Astrocyte (in vitro differentiated cells and primary cell): ENCODE results near the gene UGT1A6. TPM values are rescaled to one million over a fixed set of nuclear protein-coding genes. Genes with fewer than 3 reads are reported as not detected.

Experiments used
- DNase-seq: peaks from one replicate; pipeline ENCODE4 v3.0.0-alpha.2; 2010; ENCODE audit warnings: low read depth
- FAIRE-seq: peaks from 2 replicates; lab custom pipeline; 2011; peaks lifted over from hg19 to GRCh38; lab: Jason Lieb, UNC
- H2AFZ ChIP-seq: 2 replicates; pipeline ENCODE4 v1.6.0; 2012; ENCODE audit warnings: low read depth, low read length, inconsistent platforms
- H3K27ac ChIP-seq: 2 replicates; pipeline ENCODE4 v1.5.1; 2011; ENCODE audit warnings: low read depth, low read length, inconsistent platforms
- H3K27me3 ChIP-seq: 2 replicates; pipeline ENCODE4 v1.6.0; 2011; ENCODE audit warnings: low read length, inconsistent platforms; ENCODE audit not compliant: insufficient read depth
- H3K36me3 ChIP-seq: 2 replicates; pipeline ENCODE4 v1.5.1; 2011; ENCODE audit warnings: low read length, inconsistent platforms; ENCODE audit not compliant: insufficient read depth
- H3K4me1 ChIP-seq: 2 replicates; pipeline ENCODE4 v1.5.1; 2011; ENCODE audit warnings: low read length, inconsistent platforms; ENCODE audit not compliant: insufficient read depth
- H3K4me2 ChIP-seq: 2 replicates; pipeline ENCODE4 v1.6.0; 2012; ENCODE audit warnings: low read length, inconsistent platforms
- H3K4me3 ChIP-seq: 2 replicates; pipeline ENCODE4 v1.5.1; 2011; ENCODE audit warnings: low read depth, mild to moderate bottlenecking, low read length, inconsistent platforms; ENCODE audit not compliant: insufficient read depth
- H3K79me2 ChIP-seq: 2 replicates; pipeline ENCODE4 v1.6.0; 2012; ENCODE audit warnings: mild to moderate bottlenecking, low read length, inconsistent platforms; ENCODE audit not compliant: insufficient read depth
- H3K9ac ChIP-seq: 2 replicates; pipeline ENCODE4 v1.6.0; 2012; ENCODE audit warnings: mild to moderate bottlenecking, low read length, inconsistent platforms
- H3K9me3 ChIP-seq: 2 replicates; pipeline ENCODE4 v1.5.1; 2012; ENCODE audit warnings: low read depth, mild to moderate bottlenecking, low read length, inconsistent platforms; ENCODE audit not compliant: insufficient read depth
- H4K20me1 ChIP-seq: 2 replicates; pipeline ENCODE4 v1.6.0; 2012; ENCODE audit warnings: low read length, inconsistent platforms; ENCODE audit not compliant: insufficient read depth
- H3K27ac Mint-ChIP-seq: one replicate; pipeline ENCODE4 v1.8.0; 2021; ENCODE audit warnings: mild to moderate bottlenecking, mixed read lengths; ENCODE audit not compliant: unreplicated experiment
- H3K27me3 Mint-ChIP-seq: one replicate; pipeline ENCODE4 v1.8.0; 2021; ENCODE audit warnings: low read depth, mixed read lengths; ENCODE audit not compliant: unreplicated experiment
- H3K36me3 Mint-ChIP-seq: one replicate; pipeline ENCODE4 v1.8.0; 2021; ENCODE audit warnings: low read depth, mixed read lengths; ENCODE audit not compliant: unreplicated experiment
- H3K4me1 Mint-ChIP-seq: one replicate; pipeline ENCODE4 v1.8.0; 2021; ENCODE audit warnings: low read depth, mixed read lengths; ENCODE audit not compliant: unreplicated experiment
- H3K4me3 Mint-ChIP-seq: one replicate; pipeline ENCODE4 v1.8.0; 2021; ENCODE audit warnings: mild to moderate bottlenecking, moderate library complexity, mixed read lengths; ENCODE audit not compliant: unreplicated experiment
- H3K9me3 Mint-ChIP-seq: one replicate; pipeline ENCODE4 v1.8.0; 2021; ENCODE audit warnings: mild to moderate bottlenecking, mixed read lengths; ENCODE audit not compliant: unreplicated experiment
- EZH2 ChIP-seq: IDR thresholded peaks from 2 replicates; pipeline ENCODE4 v1.6.1; 2012; ENCODE audit warnings: mild to moderate bottlenecking, low read length, inconsistent platforms; ENCODE audit not compliant: insufficient read depth
- total RNA-seq: library from RNA; stranded (reverse); gene quantifications from 2 replicates; pipeline ENCODE4 v1.2.1, GENCODE V29; 2021
- TF ChIP-seq, protein P1 (sequence below): IDR thresholded peaks from 2 replicates; pipeline ENCODE4 v1.5.1; 2011; ENCODE audit warnings: low read depth, mild to moderate bottlenecking, inconsistent platforms, low read length, moderate library complexity; ENCODE audit not compliant: insufficient read depth

Gene UGT1A6
- total RNA-seq, 1 donor from 2014 or later = not detected

- Histone ChIP-seq H3K4me3 (no peak overlapping the region), H3K4me1 (no peaks in the 10 kb centered on the region), H4K20me1 (no peaks in the 10 kb centered on the region), H3K27ac (no peak overlapping the region), H3K4me2 (no peak overlapping the region), H3K79me2 (no peaks in the 10 kb centered on the region), H3K36me3 (no peaks in the 10 kb centered on the region), H2AFZ (no peak overlapping the region), H3K9ac (no peak overlapping the region), H3K9me3 (no peaks in the 10 kb centered on the region), H3K27me3 (no peaks in the 10 kb centered on the region)
- Mint-ChIP-seq H3K27me3 (peaks cover 7% of the 10 kb centered on the region), H3K27ac (no peak overlapping the region), H3K9me3 (peaks cover 3% of the 10 kb centered on the region), H3K4me3 (no peak overlapping the region), H3K4me1 (no peaks in the 10 kb centered on the region), H3K36me3 (no peaks in the 10 kb centered on the region)
- DNase-seq (no peak), FAIRE-seq (no peak)
- TF ChIP-seq, protein P1, sequence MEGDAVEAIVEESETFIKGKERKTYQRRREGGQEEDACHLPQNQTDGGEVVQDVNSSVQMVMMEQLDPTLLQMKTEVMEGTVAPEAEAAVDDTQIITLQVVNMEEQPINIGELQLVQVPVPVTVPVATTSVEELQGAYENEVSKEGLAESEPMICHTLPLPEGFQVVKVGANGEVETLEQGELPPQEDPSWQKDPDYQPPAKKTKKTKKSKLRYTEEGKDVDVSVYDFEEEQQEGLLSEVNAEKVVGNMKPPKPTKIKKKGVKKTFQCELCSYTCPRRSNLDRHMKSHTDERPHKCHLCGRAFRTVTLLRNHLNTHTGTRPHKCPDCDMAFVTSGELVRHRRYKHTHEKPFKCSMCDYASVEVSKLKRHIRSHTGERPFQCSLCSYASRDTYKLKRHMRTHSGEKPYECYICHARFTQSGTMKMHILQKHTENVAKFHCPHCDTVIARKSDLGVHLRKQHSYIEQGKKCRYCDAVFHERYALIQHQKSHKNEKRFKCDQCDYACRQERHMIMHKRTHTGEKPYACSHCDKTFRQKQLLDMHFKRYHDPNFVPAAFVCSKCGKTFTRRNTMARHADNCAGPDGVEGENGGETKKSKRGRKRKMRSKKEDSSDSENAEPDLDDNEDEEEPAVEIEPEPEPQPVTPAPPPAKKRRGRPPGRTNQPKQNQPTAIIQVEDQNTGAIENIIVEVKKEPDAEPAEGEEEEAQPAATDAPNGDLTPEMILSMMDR = no peak
- no peak for TF ChIP-seq EZH2
Observed at GRCh38 chr2:233650981-233651380, 41.7 kb upstream of the UGT1A6 start.

- Mint-ChIP-seq H3K4me1 (no peaks in the 10 kb centered on the region), H3K4me3 (no peak overlapping the region), H3K9me3 (peaks cover 2% of the 10 kb centered on the region), H3K36me3 (no peaks in the 10 kb centered on the region), H3K27me3 (peaks cover 7% of the 10 kb centered on the region), H3K27ac (no peak overlapping the region)
- no peaks in the 10 kb centered on the region for H3K79me2 ChIP-seq
- no peaks in the 10 kb centered on the region for H3K9me3 ChIP-seq
- TF ChIP-seq EZH2 = no peak
- TF ChIP-seq, protein P1 = no peak
- no peaks in the 10 kb centered on the region for H3K36me3 ChIP-seq
- no peak overlapping the region for H3K27ac ChIP-seq
- H2AFZ ChIP-seq = no peak overlapping the region
- FAIRE-seq = no peak
- DNase-seq = no peak
- no peaks in the 10 kb centered on the region for H3K27me3 ChIP-seq
- H3K4me3 ChIP-seq = no peak overlapping the region
- H3K4me2 ChIP-seq = no peak overlapping the region
- H4K20me1 ChIP-seq = no peaks in the 10 kb centered on the region
- no peak overlapping the region for H3K9ac ChIP-seq
- H3K4me1 ChIP-seq = no peaks in the 10 kb centered on the region
Observed at GRCh38 chr2:233651430-233651829, 41.3 kb upstream of the UGT1A6 start.

- Histone ChIP-seq H3K4me3 (no peak overlapping the region), H3K9me3 (no peaks in the 10 kb centered on the region), H2AFZ (no peak overlapping the region), H3K4me2 (no peak overlapping the region), H3K36me3 (no peaks in the 10 kb centered on the region), H3K79me2 (no peaks in the 10 kb centered on the region), H3K27ac (no peak overlapping the region), H3K4me1 (no peaks in the 10 kb centered on the region), H3K27me3 (no peaks in the 10 kb centered on the region), H3K9ac (no peak overlapping the region), H4K20me1 (no peaks in the 10 kb centered on the region)
- no peaks in the 10 kb centered on the region for H3K36me3 Mint-ChIP-seq
- no peaks in the 10 kb centered on the region for H3K4me1 Mint-ChIP-seq
- no peak overlapping the region for H3K27ac Mint-ChIP-seq
- no peak overlapping the region for H3K4me3 Mint-ChIP-seq
- peaks cover 1% of the 10 kb centered on the region for H3K9me3 Mint-ChIP-seq
- TF ChIP-seq EZH2 = no peak
- TF ChIP-seq, protein P1 = no peak
- no peak for FAIRE-seq
- H3K27me3 Mint-ChIP-seq = peaks cover 11% of the 10 kb centered on the region
- no peak for DNase-seq
Observed at GRCh38 chr2:233654501-233654900, 38.2 kb upstream of the UGT1A6 start.
